ENCODE results near the gene CDK5RAP2. TPM values are rescaled to one million over a fixed set of nuclear protein-coding genes. Genes with fewer than 3 reads are reported as not detected.
"Not testable (repeated sequence)": the region's sequence is repeated elsewhere in the genome, so short reads cannot be mapped to it uniquely, and the experiment has no call there.

CDK5RAP2 gene
- polyA plus RNA-seq, 4 donors: 42.8 to 69.2 (median 61.7) TPM

GRCh38 chr9:120552210-120552704, 27.7 kb downstream of the CDK5RAP2 start:
- not testable (repeated sequence) for DNase-seq (ENCODE audit: low read depth in 4 of 4, low spot score in 3 of 4)

- DNase-seq (ENCODE audit: low read depth in 4 of 4, low spot score in 3 of 4): no peak
Measured at GRCh38 chr9:120545701-120546550, 34.0 kb downstream of the CDK5RAP2 start.

GRCh38 chr9:120544441-120544840, 35.5 kb downstream of the CDK5RAP2 start:
- no peak for DNase-seq (ENCODE audit: low read depth in 4 of 4, low spot score in 3 of 4)

- no peak for DNase-seq (ENCODE audit: low read depth in 4 of 4, low spot score in 3 of 4)
Measured at GRCh38 chr9:120542701-120543490, 37.1 kb downstream of the CDK5RAP2 start.

- no peak for DNase-seq (ENCODE audit: low read depth in 4 of 4, low spot score in 3 of 4)
Measured at GRCh38 chr9:120541921-120542320, 38.0 kb downstream of the CDK5RAP2 start.

GRCh38 chr9:120539951-120540350, 40.0 kb downstream of the CDK5RAP2 start:
- no peak for DNase-seq (ENCODE audit: low read depth in 4 of 4, low spot score in 3 of 4)

- DNase-seq (ENCODE audit: low read depth in 4 of 4, low spot score in 3 of 4): no peak
Measured at GRCh38 chr9:120538339-120538738, 41.6 kb downstream of the CDK5RAP2 start.

GRCh38 chr9:120536949-120537640, 42.9 kb downstream of the CDK5RAP2 start:
- DNase-seq (ENCODE audit: low read depth in 4 of 4, low spot score in 3 of 4): no peak

GRCh38 chr9:120536094-120536493, 43.9 kb downstream of the CDK5RAP2 start:
- no peak for DNase-seq (ENCODE audit: low read depth in 4 of 4, low spot score in 3 of 4)

GRCh38 chr9:120534266-120534665, 45.7 kb downstream of the CDK5RAP2 start:
- no peak for DNase-seq (ENCODE audit: low read depth in 4 of 4, low spot score in 3 of 4)

- no peak for DNase-seq (ENCODE audit: low read depth in 4 of 4, low spot score in 3 of 4)
Measured at GRCh38 chr9:120532891-120533290, 47.1 kb downstream of the CDK5RAP2 start.

GRCh38 chr9:120532475-120532874, 47.5 kb downstream of the CDK5RAP2 start:
- no peak for DNase-seq (ENCODE audit: low read depth in 4 of 4, low spot score in 3 of 4)

- no peak for DNase-seq (ENCODE audit: low read depth in 4 of 4, low spot score in 3 of 4)
Measured at GRCh38 chr9:120531683-120532300, 48.2 kb downstream of the CDK5RAP2 start.

GRCh38 chr9:120530220-120530832, 49.6 kb downstream of the CDK5RAP2 start:
- not testable (repeated sequence) for DNase-seq (ENCODE audit: low read depth in 4 of 4, low spot score in 3 of 4)

- DNase-seq (ENCODE audit: low read depth in 4 of 4, low spot score in 3 of 4): no peak
Measured at GRCh38 chr9:120528829-120529228, 51.1 kb downstream of the CDK5RAP2 start.

- no peak for DNase-seq (ENCODE audit: low read depth in 4 of 4, low spot score in 3 of 4)
Measured at GRCh38 chr9:120528327-120528726, 51.6 kb downstream of the CDK5RAP2 start.

GRCh38 chr9:120526534-120526933, 53.4 kb downstream of the CDK5RAP2 start:
- DNase-seq (ENCODE audit: low read depth in 4 of 4, low spot score in 3 of 4): no peak

- no peak for DNase-seq (ENCODE audit: low read depth in 4 of 4, low spot score in 3 of 4)
Measured at GRCh38 chr9:120524863-120525262, 55.1 kb downstream of the CDK5RAP2 start.

- DNase-seq (ENCODE audit: low read depth in 4 of 4, low spot score in 3 of 4): no peak
Measured at GRCh38 chr9:120524038-120524437, 55.9 kb downstream of the CDK5RAP2 start.

- DNase-seq (ENCODE audit: low read depth in 4 of 4, low spot score in 3 of 4): no peak
Measured at GRCh38 chr9:120522558-120522957, 57.4 kb downstream of the CDK5RAP2 start.

Measured in left renal pelvis (tissue), 4 donors.